Astrocyte (in vitro differentiated cells and primary cell): ENCODE measurements around the gene STRA6. TPM values are rescaled to one million over a fixed set of nuclear protein-coding genes. Genes with fewer than 3 reads are reported as not detected.

Experiments
- DNase-seq: peaks from one replicate; pipeline ENCODE4 v3.0.0-alpha.2; 2010; ENCODE audit warnings: low read depth
- FAIRE-seq: peaks from 2 replicates; lab custom pipeline; 2011; peaks lifted over from hg19 to GRCh38; lab: Jason Lieb, UNC
- H2AFZ ChIP-seq: 2 replicates; pipeline ENCODE4 v1.6.0; 2012; ENCODE audit warnings: low read depth, low read length, inconsistent platforms
- H3K27ac ChIP-seq: 2 replicates; pipeline ENCODE4 v1.5.1; 2011; ENCODE audit warnings: low read depth, low read length, inconsistent platforms
- H3K27me3 ChIP-seq: 2 replicates; pipeline ENCODE4 v1.6.0; 2011; ENCODE audit warnings: low read length, inconsistent platforms; ENCODE audit not compliant: insufficient read depth
- H3K36me3 ChIP-seq: 2 replicates; pipeline ENCODE4 v1.5.1; 2011; ENCODE audit warnings: low read length, inconsistent platforms; ENCODE audit not compliant: insufficient read depth
- H3K4me1 ChIP-seq: 2 replicates; pipeline ENCODE4 v1.5.1; 2011; ENCODE audit warnings: low read length, inconsistent platforms; ENCODE audit not compliant: insufficient read depth
- H3K4me2 ChIP-seq: 2 replicates; pipeline ENCODE4 v1.6.0; 2012; ENCODE audit warnings: low read length, inconsistent platforms
- H3K4me3 ChIP-seq: 2 replicates; pipeline ENCODE4 v1.5.1; 2011; ENCODE audit warnings: low read depth, mild to moderate bottlenecking, low read length, inconsistent platforms; ENCODE audit not compliant: insufficient read depth
- H3K79me2 ChIP-seq: 2 replicates; pipeline ENCODE4 v1.6.0; 2012; ENCODE audit warnings: mild to moderate bottlenecking, low read length, inconsistent platforms; ENCODE audit not compliant: insufficient read depth
- H3K9ac ChIP-seq: 2 replicates; pipeline ENCODE4 v1.6.0; 2012; ENCODE audit warnings: mild to moderate bottlenecking, low read length, inconsistent platforms
- H3K9me3 ChIP-seq: 2 replicates; pipeline ENCODE4 v1.5.1; 2012; ENCODE audit warnings: low read depth, mild to moderate bottlenecking, low read length, inconsistent platforms; ENCODE audit not compliant: insufficient read depth
- H4K20me1 ChIP-seq: 2 replicates; pipeline ENCODE4 v1.6.0; 2012; ENCODE audit warnings: low read length, inconsistent platforms; ENCODE audit not compliant: insufficient read depth
- H3K27ac Mint-ChIP-seq: one replicate; pipeline ENCODE4 v1.8.0; 2021; ENCODE audit warnings: mild to moderate bottlenecking, mixed read lengths; ENCODE audit not compliant: unreplicated experiment
- H3K27me3 Mint-ChIP-seq: one replicate; pipeline ENCODE4 v1.8.0; 2021; ENCODE audit warnings: low read depth, mixed read lengths; ENCODE audit not compliant: unreplicated experiment
- H3K36me3 Mint-ChIP-seq: one replicate; pipeline ENCODE4 v1.8.0; 2021; ENCODE audit warnings: low read depth, mixed read lengths; ENCODE audit not compliant: unreplicated experiment
- H3K4me1 Mint-ChIP-seq: one replicate; pipeline ENCODE4 v1.8.0; 2021; ENCODE audit warnings: low read depth, mixed read lengths; ENCODE audit not compliant: unreplicated experiment
- H3K4me3 Mint-ChIP-seq: one replicate; pipeline ENCODE4 v1.8.0; 2021; ENCODE audit warnings: mild to moderate bottlenecking, moderate library complexity, mixed read lengths; ENCODE audit not compliant: unreplicated experiment
- H3K9me3 Mint-ChIP-seq: one replicate; pipeline ENCODE4 v1.8.0; 2021; ENCODE audit warnings: mild to moderate bottlenecking, mixed read lengths; ENCODE audit not compliant: unreplicated experiment
- CTCF ChIP-seq: IDR thresholded peaks from 2 replicates; pipeline ENCODE4 v1.5.1; 2011; ENCODE audit warnings: low read depth, mild to moderate bottlenecking, inconsistent platforms, low read length, moderate library complexity; ENCODE audit not compliant: insufficient read depth
- EZH2 ChIP-seq: IDR thresholded peaks from 2 replicates; pipeline ENCODE4 v1.6.1; 2012; ENCODE audit warnings: mild to moderate bottlenecking, low read length, inconsistent platforms; ENCODE audit not compliant: insufficient read depth
- total RNA-seq: library from RNA; stranded (reverse); gene quantifications from 2 replicates; pipeline ENCODE4 v1.2.1, GENCODE V29; 2021

Gene STRA6
- total RNA-seq, 1 donor from 2014 or later, result 7.2 TPM

- Histone ChIP-seq H3K9me3 (no peaks in the 10 kb centered on the region), H3K4me1 (peaks cover 23% of the 10 kb centered on the region), H3K36me3 (no peaks in the 10 kb centered on the region), H3K27ac (no peak overlapping the region), H3K4me3 (no peak overlapping the region), H3K4me2 (no peak overlapping the region), H3K79me2 (no peaks in the 10 kb centered on the region), H4K20me1 (no peaks in the 10 kb centered on the region), H3K27me3 (no peaks in the 10 kb centered on the region), H3K9ac (no peak overlapping the region), H2AFZ (no peak overlapping the region)
- Mint-ChIP-seq H3K27ac (no peak overlapping the region), H3K4me3 (no peak overlapping the region), H3K27me3 (peaks cover 53% of the 10 kb centered on the region), H3K4me1 (peaks cover 13% of the 10 kb centered on the region), H3K36me3 (no peaks in the 10 kb centered on the region), H3K9me3 (no peaks in the 10 kb centered on the region)
- FAIRE-seq (no peak), DNase-seq (no peak)
- TF ChIP-seq CTCF (no peak), EZH2 (no peak)
Observed at GRCh38 chr15:74239051-74239705, 36.6 kb upstream of the STRA6 start.

GRCh38 chr15:74235962-74236361 is 33.4 kb upstream of the STRA6 start, which contains the start of gene CCDC33:
Gene CCDC33, plus strand, starts transcription at chr15:74236326. Its CDS starts 394 bp downstream, at chr15:74236720.
- Mint-ChIP-seq H3K36me3 (no peaks in the 10 kb centered on the region), H3K4me1 (peaks cover 9% of the 10 kb centered on the region), H3K4me3 (no peak within 1 kb of the TSS), H3K27me3 (peaks cover 51% of the 10 kb centered on the region), H3K27ac (no peak within 1 kb of the TSS), H3K9me3 (no peaks in the 10 kb centered on the region)
- H3K4me2 ChIP-seq, result no peak within 1 kb of the TSS
- H3K27ac ChIP-seq, result no peak within 1 kb of the TSS
- TF ChIP-seq CTCF (no peak), EZH2 (no peak)
- H3K27me3 ChIP-seq, result no peaks in the 10 kb centered on the region
- H3K9me3 ChIP-seq, result no peaks in the 10 kb centered on the region
- no peaks in the 10 kb centered on the region for H3K79me2 ChIP-seq
- H3K9ac ChIP-seq, result no peak within 1 kb of the TSS
- DNase-seq (no peak), FAIRE-seq (no peak)
- H3K36me3 ChIP-seq, result no peaks in the 10 kb centered on the region
- peaks cover 21% of the 10 kb centered on the region for H3K4me1 ChIP-seq
- H2AFZ ChIP-seq, result no peak within 1 kb of the TSS
- no peaks in the 10 kb centered on the region for H4K20me1 ChIP-seq
- no peak within 1 kb of the TSS for H3K4me3 ChIP-seq

- no peak overlapping the region for H2AFZ ChIP-seq
- DNase-seq, result no peak
- FAIRE-seq, result no peak
- no peaks in the 10 kb centered on the region for H3K79me2 ChIP-seq
- H3K27me3 Mint-ChIP-seq, result peaks cover 61% of the 10 kb centered on the region
- no peaks in the 10 kb centered on the region for H3K36me3 Mint-ChIP-seq
- no peaks in the 10 kb centered on the region for H4K20me1 ChIP-seq
- H3K4me3 ChIP-seq, result no peak overlapping the region
- H3K27ac Mint-ChIP-seq, result no peak overlapping the region
- H3K4me1 ChIP-seq, result peaks cover 11% of the 10 kb centered on the region
- TF ChIP-seq EZH2 (no peak), CTCF (no peak)
- no peaks in the 10 kb centered on the region for H3K9me3 Mint-ChIP-seq
- no peak overlapping the region for H3K4me2 ChIP-seq
- H3K27ac ChIP-seq, result no peak overlapping the region
- no peak overlapping the region for H3K4me3 Mint-ChIP-seq
- H3K9me3 ChIP-seq, result no peaks in the 10 kb centered on the region
- no peaks in the 10 kb centered on the region for H3K36me3 ChIP-seq
- H3K9ac ChIP-seq, result no peak overlapping the region
- H3K4me1 Mint-ChIP-seq, result peaks cover 9% of the 10 kb centered on the region
- no peaks in the 10 kb centered on the region for H3K27me3 ChIP-seq
Observed at GRCh38 chr15:74234598-74234875, 31.9 kb upstream of the STRA6 start.
